Neural progenitor cell (in vitro differentiated cells): Measurements from ENCODE around the gene IFT81. TPM values are rescaled to one million over a fixed set of nuclear protein-coding genes. Genes with fewer than 3 reads are reported as not detected.

ENCODE experiments used
- DNase-seq: peaks from one replicate; pipeline ENCODE4 v3.0.0-alpha.2; 2016; ENCODE audit warnings: low spot score
- H2AFZ ChIP-seq: fragments of 200-600 bp; sonication (generic); replicated peaks from 2 replicates; pipeline ENCODE4 v1.6.1; 2016; ENCODE audit warnings: antibody characterized with exemption
- H3F3A ChIP-seq: fragments of 200-600 bp; sonication (generic); 2 replicates; pipeline ENCODE4 v1.6.1; 2016; ENCODE audit warnings: antibody characterized with exemption, low read depth
- H3K27ac ChIP-seq: fragments of 200-600 bp; sonication (generic); 2 replicates; pipeline ENCODE4 v1.5.1; 2016; ENCODE audit warnings: mild to moderate bottlenecking
- H3K27me3 ChIP-seq: fragments of 200-600 bp; sonication (generic); 2 replicates; pipeline ENCODE4 v1.6.1; 2016; ENCODE audit warnings: mild to moderate bottlenecking, moderate library complexity
- H3K36me3 ChIP-seq: fragments of 200-600 bp; sonication (generic); 2 replicates; pipeline ENCODE4 v1.5.1; 2016
- H3K4me1 ChIP-seq: fragments of 200-600 bp; sonication (generic); 2 replicates; pipeline ENCODE4 v1.6.1; 2016; ENCODE audit warnings: mixed run types
- H3K4me2 ChIP-seq: fragments of 200-600 bp; sonication (generic); 2 replicates; pipeline ENCODE4 v1.6.1; 2016
- H3K4me3 ChIP-seq: fragments of 200-600 bp; sonication (generic); 2 replicates; pipeline ENCODE4 v1.5.1; 2016
- H3K79me2 ChIP-seq: fragments of 200-600 bp; sonication (generic); 2 replicates; pipeline ENCODE4 v1.6.1; 2016; ENCODE audit warnings: low read depth
- H3K9ac ChIP-seq: fragments of 200-600 bp; sonication (generic); 2 replicates; pipeline ENCODE4 v1.6.1; 2016
- H3K9me3 ChIP-seq: fragments of 200-600 bp; sonication (generic); 2 replicates; pipeline ENCODE4 v1.5.1; 2016; ENCODE audit warnings: low read depth
- H4K20me1 ChIP-seq: fragments of 200-600 bp; sonication (generic); 2 replicates; pipeline ENCODE4 v1.6.1; 2016; ENCODE audit warnings: low read depth
- H3K27ac Mint-ChIP-seq: 3 replicates; pipeline ENCODE4 v1.8.0; 2021; ENCODE audit warnings: mixed read lengths
- H3K27me3 Mint-ChIP-seq: 2 replicates; pipeline ENCODE4 v1.8.0; 2022; ENCODE audit warnings: low read depth, mild to moderate bottlenecking, inconsistent platforms, moderate library complexity, mixed read lengths; ENCODE audit not compliant: insufficient read depth
- H3K36me3 Mint-ChIP-seq: 3 replicates; pipeline ENCODE4 v1.8.0; 2021; ENCODE audit warnings: mixed read lengths
- H3K4me1 Mint-ChIP-seq: 3 replicates; pipeline ENCODE4 v1.8.0; 2021; ENCODE audit warnings: mixed read lengths
- H3K4me3 Mint-ChIP-seq: 3 replicates; pipeline ENCODE4 v1.8.0; 2021; ENCODE audit warnings: mild to moderate bottlenecking, moderate library complexity, mixed read lengths
- H3K9me3 Mint-ChIP-seq: 3 replicates; pipeline ENCODE4 v1.8.0; 2020; ENCODE audit warnings: mixed read lengths
- CTCF ChIP-seq: fragments of 200-600 bp; sonication (generic); IDR thresholded peaks from 2 replicates; pipeline ENCODE4 v1.5.1; 2017; ENCODE audit warnings: antibody characterized with exemption, mild to moderate bottlenecking
- EZH2 ChIP-seq: fragments of 200-600 bp; sonication (generic); IDR thresholded peaks from 2 replicates; pipeline ENCODE4 v1.6.1; 2017; ENCODE audit warnings: antibody characterized with exemption, mild to moderate bottlenecking, moderate library complexity
- EZH2phosphoT487 ChIP-seq: fragments of 200-600 bp; sonication (generic); IDR thresholded peaks from 2 replicates; pipeline ENCODE4 v1.6.1; 2017; ENCODE audit warnings: antibody characterized with exemption
- total RNA-seq: library from RNA; depleted of rRNA; stranded (reverse); fragments of >200 nt; gene quantifications from 2 replicates; pipeline ENCODE4 v1.2.3, GENCODE V29; 2015; ENCODE audit warnings: low replicate concordance

Gene IFT81
- total RNA-seq, 1 donor from 2014 or later: 73.8 TPM

GRCh38 chr12:110179291-110179690 is 55.1 kb downstream of the IFT81 start:
- Histone ChIP-seq H3K4me2 (no peak overlapping the region), H3K36me3 (peaks cover 4% of the 10 kb centered on the region)

GRCh38 chr12:110180591-110181005 is 56.4 kb downstream of the IFT81 start:
- Histone ChIP-seq H3K27me3 (no peaks in the 10 kb centered on the region), H3F3A (no peaks in the 10 kb centered on the region), H3K9me3 (peaks cover 2% of the 10 kb centered on the region), H4K20me1 (no peaks in the 10 kb centered on the region), H3K4me2 (no peak overlapping the region), H3K79me2 (no peaks in the 10 kb centered on the region), H3K4me1 (no peaks in the 10 kb centered on the region), H2AFZ (no peak overlapping the region), H3K36me3 (peaks cover 7% of the 10 kb centered on the region), H3K4me3 (no peak overlapping the region), H3K27ac (no peak overlapping the region), H3K9ac (no peak overlapping the region)
- H3K9me3 Mint-ChIP-seq: peaks cover 12% of the 10 kb centered on the region
- TF ChIP-seq CTCF: no peak
- TF ChIP-seq EZH2phosphoT487: no peak
- no peak for TF ChIP-seq EZH2
- no peaks in the 10 kb centered on the region for H3K27me3 Mint-ChIP-seq
- H3K36me3 Mint-ChIP-seq: peaks cover 46% of the 10 kb centered on the region
- no peak overlapping the region for H3K27ac Mint-ChIP-seq
- H3K4me3 Mint-ChIP-seq: no peak overlapping the region
- no peaks in the 10 kb centered on the region for H3K4me1 Mint-ChIP-seq
- DNase-seq: no peak

More at GRCh38 chr12:110179291-110179690, 55.1 kb downstream of the IFT81 start:
- Histone ChIP-seq H3K4me1 (no peaks in the 10 kb centered on the region), H3K4me3 (no peak overlapping the region), H3K9ac (no peak overlapping the region), H3F3A (no peaks in the 10 kb centered on the region), H3K79me2 (no peaks in the 10 kb centered on the region), H3K27ac (no peak overlapping the region), H3K9me3 (no peaks in the 10 kb centered on the region), H3K27me3 (no peaks in the 10 kb centered on the region), H4K20me1 (no peaks in the 10 kb centered on the region), H2AFZ (no peak overlapping the region)
- DNase-seq: no peak
- Mint-ChIP-seq H3K27me3 (no peaks in the 10 kb centered on the region), H3K4me1 (peaks cover 4% of the 10 kb centered on the region), H3K36me3 (peaks cover 43% of the 10 kb centered on the region), H3K27ac (no peak overlapping the region), H3K4me3 (no peak overlapping the region), H3K9me3 (peaks cover 3% of the 10 kb centered on the region)
- TF ChIP-seq EZH2phosphoT487 (no peak), EZH2 (no peak), CTCF (no peak)

DNA sequence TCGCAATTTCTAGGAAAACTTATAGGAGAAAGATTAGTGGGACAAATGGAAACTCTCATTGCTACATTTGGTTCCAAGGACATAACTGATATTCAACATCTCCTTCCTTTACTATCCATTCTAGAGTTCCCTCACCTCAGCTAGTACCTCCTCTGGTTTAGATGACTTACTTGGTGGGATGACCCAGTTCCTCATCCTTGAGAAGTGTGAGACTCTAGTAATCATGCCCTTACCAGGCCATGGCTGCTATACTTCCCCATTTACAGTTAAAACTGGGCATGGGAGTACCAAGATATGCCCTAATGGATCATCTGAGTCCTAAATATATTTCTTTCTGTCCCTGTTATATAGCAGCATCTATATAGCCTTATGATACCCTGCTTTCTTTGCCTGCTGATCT is 58.1 kb downstream of the IFT81 start:
- no peaks in the 10 kb centered on the region for H3K4me1 ChIP-seq
- peaks cover 17% of the 10 kb centered on the region for H3K36me3 ChIP-seq
- Mint-ChIP-seq H3K36me3 (peaks cover 56% of the 10 kb centered on the region), H3K4me3 (no peak overlapping the region), H3K27ac (no peak overlapping the region), H3K9me3 (peaks cover 25% of the 10 kb centered on the region), H3K27me3 (no peaks in the 10 kb centered on the region), H3K4me1 (no peaks in the 10 kb centered on the region)
- no peak overlapping the region for H3K27ac ChIP-seq
- H4K20me1 ChIP-seq: no peaks in the 10 kb centered on the region
- H2AFZ ChIP-seq: no peak overlapping the region
- no peak for DNase-seq
- H3K4me3 ChIP-seq: no peak overlapping the region
- no peak overlapping the region for H3K9ac ChIP-seq
- no peak overlapping the region for H3K4me2 ChIP-seq
- no peaks in the 10 kb centered on the region for H3K79me2 ChIP-seq
- H3K9me3 ChIP-seq: peaks cover 17% of the 10 kb centered on the region
- H3F3A ChIP-seq: no peaks in the 10 kb centered on the region
- no peaks in the 10 kb centered on the region for H3K27me3 ChIP-seq
- TF ChIP-seq EZH2 (no peak), CTCF (no peak), EZH2phosphoT487 (no peak)
